BE2C (cell line): Measurements from ENCODE around the gene DOCK1.

Experiments
- DNase-seq: peaks from one replicate; pipeline ENCODE4 v3.0.0-alpha.2; 2020
- H3K27me3 ChIP-seq: fragments of 250-450 bp; sonication (Bioruptor Pico); 2 replicates; pipeline ENCODE4 v1.5.1; 2020; ENCODE audit warnings: mild to moderate bottlenecking
- H3K36me3 ChIP-seq: fragments of 250-450 bp; sonication (Bioruptor Pico); 2 replicates; pipeline ENCODE4 v1.5.1; 2020; ENCODE audit warnings: mild to moderate bottlenecking
- H3K4me1 ChIP-seq: fragments of 250-450 bp; sonication (Bioruptor Pico); 2 replicates; pipeline ENCODE4 v1.5.1; 2020
- H3K4me3 ChIP-seq: 2 replicates; pipeline ENCODE4 v1.5.1; 2011; ENCODE audit warnings: low read depth, low read length
- H3K9me3 ChIP-seq: fragments of 250-450 bp; sonication (Bioruptor Pico); 2 replicates; pipeline ENCODE4 v1.5.1; 2020
- TF ChIP-seq, protein P1 (sequence below): IDR thresholded peaks from 2 replicates; pipeline ENCODE4 v1.5.1; 2012; ENCODE audit warnings: mild to moderate bottlenecking, low read depth, low read length

The DOCK1 gene

DNA sequence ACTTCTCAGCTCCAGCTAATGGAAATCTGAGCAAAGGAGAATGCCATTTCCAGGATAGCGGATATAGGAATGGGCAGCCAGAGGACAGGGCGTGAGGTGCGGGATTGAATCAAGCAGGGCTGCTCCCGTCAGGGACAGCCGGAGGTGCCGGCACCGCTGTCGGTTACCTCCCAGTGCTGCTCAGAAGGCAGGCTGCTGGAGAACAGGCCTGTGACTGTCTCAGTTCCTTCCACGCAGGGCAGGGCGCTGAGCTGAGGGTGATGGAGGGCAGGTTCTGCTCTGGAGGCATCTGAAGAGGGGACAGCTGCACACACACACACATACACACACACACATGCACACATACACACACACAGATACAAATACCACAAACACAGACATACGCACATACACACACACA, 111.1 kb downstream of the DOCK1 start:
- Histone ChIP-seq H3K4me3 (no peak overlapping the region), H3K9me3 (no peaks in the 10 kb centered on the region), H3K27me3 (no peaks in the 10 kb centered on the region), H3K36me3 (no peaks in the 10 kb centered on the region), H3K4me1 (no peaks in the 10 kb centered on the region)
- no peak for DNase-seq
- TF ChIP-seq, protein P1, sequence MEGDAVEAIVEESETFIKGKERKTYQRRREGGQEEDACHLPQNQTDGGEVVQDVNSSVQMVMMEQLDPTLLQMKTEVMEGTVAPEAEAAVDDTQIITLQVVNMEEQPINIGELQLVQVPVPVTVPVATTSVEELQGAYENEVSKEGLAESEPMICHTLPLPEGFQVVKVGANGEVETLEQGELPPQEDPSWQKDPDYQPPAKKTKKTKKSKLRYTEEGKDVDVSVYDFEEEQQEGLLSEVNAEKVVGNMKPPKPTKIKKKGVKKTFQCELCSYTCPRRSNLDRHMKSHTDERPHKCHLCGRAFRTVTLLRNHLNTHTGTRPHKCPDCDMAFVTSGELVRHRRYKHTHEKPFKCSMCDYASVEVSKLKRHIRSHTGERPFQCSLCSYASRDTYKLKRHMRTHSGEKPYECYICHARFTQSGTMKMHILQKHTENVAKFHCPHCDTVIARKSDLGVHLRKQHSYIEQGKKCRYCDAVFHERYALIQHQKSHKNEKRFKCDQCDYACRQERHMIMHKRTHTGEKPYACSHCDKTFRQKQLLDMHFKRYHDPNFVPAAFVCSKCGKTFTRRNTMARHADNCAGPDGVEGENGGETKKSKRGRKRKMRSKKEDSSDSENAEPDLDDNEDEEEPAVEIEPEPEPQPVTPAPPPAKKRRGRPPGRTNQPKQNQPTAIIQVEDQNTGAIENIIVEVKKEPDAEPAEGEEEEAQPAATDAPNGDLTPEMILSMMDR = no peak

DNA sequence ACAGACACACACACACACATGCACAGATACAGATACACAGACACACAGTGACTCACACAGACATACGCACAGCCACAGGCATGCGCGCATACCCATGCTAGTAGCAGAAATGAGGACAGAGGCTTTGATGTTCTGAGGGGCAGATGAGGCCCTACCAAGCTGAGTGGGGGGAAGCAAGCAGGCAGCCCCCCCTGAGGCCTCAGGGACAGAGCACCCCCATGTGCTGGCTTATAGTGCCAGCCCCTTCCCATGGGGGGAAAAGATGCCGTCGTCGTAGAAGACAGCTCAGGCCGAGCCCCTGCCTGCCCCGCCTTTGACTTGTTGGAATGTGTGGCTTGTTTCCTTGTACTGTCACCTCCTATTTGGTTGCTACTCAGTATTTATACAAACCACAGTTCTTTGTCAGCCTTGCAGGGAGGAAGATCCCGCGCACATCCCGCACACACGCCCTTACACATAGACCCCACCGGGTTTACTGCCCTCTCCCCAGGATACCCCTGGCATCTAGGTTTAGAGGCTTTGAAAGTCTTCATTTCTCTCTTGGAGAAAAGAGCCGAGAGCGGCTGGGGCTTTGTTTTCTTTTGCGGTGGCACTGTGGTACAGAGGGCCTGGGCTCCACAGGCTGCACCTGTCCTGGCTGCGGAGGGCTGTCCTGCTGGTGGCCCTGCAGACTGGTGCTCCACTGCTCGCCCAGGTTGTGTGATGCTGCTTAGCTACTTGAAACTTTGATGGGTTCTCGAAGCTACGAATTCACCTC, 112.5 kb downstream of the DOCK1 start:
- Histone ChIP-seq H3K4me3 (no peak overlapping the region), H3K36me3 (no peaks in the 10 kb centered on the region), H3K4me1 (no peaks in the 10 kb centered on the region), H3K9me3 (no peaks in the 10 kb centered on the region), H3K27me3 (no peaks in the 10 kb centered on the region)
- TF ChIP-seq, protein P1 = no peak
- DNase-seq = no peak

DNA sequence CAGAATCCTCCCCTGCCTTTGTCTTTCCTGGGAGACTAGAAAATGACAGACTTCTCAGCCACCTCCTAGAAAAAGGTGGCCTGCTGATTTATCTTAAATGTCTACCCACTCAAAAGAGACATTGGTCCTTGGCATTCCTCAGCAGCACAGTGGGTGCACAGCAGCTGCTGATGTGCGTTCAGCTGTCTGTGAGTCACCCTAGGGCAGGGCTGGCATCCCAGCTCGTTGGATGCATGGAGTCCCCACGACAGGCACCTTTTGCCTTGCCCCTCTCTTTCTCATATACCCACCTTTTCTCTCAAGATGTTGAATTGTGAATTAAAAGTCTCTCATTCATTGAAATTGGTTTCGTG, 113.0 kb downstream of the DOCK1 start:
- DNase-seq = no peak
- TF ChIP-seq, protein P1 = no peak

GRCh38 chr10:127018766-127019165, 113.5 kb downstream of the DOCK1 start:
- Histone ChIP-seq H3K4me1 (no peaks in the 10 kb centered on the region), H3K9me3 (no peaks in the 10 kb centered on the region), H3K4me3 (no peak overlapping the region), H3K36me3 (no peaks in the 10 kb centered on the region), H3K27me3 (no peaks in the 10 kb centered on the region)
- no peak for DNase-seq
- TF ChIP-seq, protein P1 = no peak

More for the DNA sequence above, 113.0 kb downstream of the DOCK1 start:
- Histone ChIP-seq H3K27me3 (no peaks in the 10 kb centered on the region), H3K9me3 (no peaks in the 10 kb centered on the region), H3K36me3 (no peaks in the 10 kb centered on the region), H3K4me3 (no peak overlapping the region), H3K4me1 (no peaks in the 10 kb centered on the region)

DNA sequence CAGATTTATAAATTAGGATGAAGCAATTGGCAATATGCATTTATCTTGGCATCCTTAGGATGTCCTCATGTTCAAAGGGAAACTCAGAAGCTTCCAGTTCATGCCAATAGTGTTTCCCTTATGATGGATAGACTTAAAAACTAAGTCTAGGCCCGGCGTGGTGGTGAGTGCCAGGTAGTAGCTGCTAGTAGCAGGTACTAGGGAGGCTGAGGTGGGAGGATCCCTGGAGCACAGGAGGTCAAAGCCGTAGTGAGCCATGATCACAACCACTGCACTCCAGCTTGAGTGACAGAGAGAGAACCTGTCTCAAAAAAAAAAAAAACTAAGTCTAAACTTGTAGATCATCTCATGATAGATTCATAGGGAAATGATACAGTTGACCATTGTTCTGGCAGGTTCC, 115.0 kb downstream of the DOCK1 start:
- no peak for DNase-seq
- H3K4me1 ChIP-seq = no peaks in the 10 kb centered on the region
- H3K9me3 ChIP-seq = no peaks in the 10 kb centered on the region
- H3K27me3 ChIP-seq = no peaks in the 10 kb centered on the region
- TF ChIP-seq, protein P1 = no peak
- H3K4me3 ChIP-seq = no peak overlapping the region
- H3K36me3 ChIP-seq = no peaks in the 10 kb centered on the region

- Histone ChIP-seq H3K4me3 (no peak overlapping the region), H3K36me3 (no peaks in the 10 kb centered on the region), H3K27me3 (no peaks in the 10 kb centered on the region), H3K4me1 (no peaks in the 10 kb centered on the region), H3K9me3 (no peaks in the 10 kb centered on the region)
- TF ChIP-seq, protein P1 = no peak
- no peak for DNase-seq
Observed at GRCh38 chr10:127021801-127022200, 116.6 kb downstream of the DOCK1 start.
